Immature natural killer cell (primary cell): ENCODE measurements around the gene CFAP299. TPM values are rescaled to one million over a fixed set of nuclear protein-coding genes. Genes with fewer than 3 reads are reported as not detected.
"Not testable (repeated sequence)": the region's sequence is repeated elsewhere in the genome, so short reads cannot be mapped to it uniquely, and the experiment has no call there.

ENCODE experiments used
- DNase-seq, 3 donors: peaks; one replicate each; pipeline ENCODE4 v3.0.0; 2022; ENCODE audit warnings: mixed read lengths in 1 of 3
- H3K27ac Mint-ChIP-seq, 6 donors: one replicate each; pipeline ENCODE4 v1.8.0; 2020; ENCODE audit warnings: mixed read lengths in 6 of 6, mild to moderate bottlenecking in 5 of 6, inconsistent platforms in 4 of 6, moderate library complexity in 3 of 6
- H3K27me3 Mint-ChIP-seq, 3 donors: one replicate each; pipeline ENCODE4 v1.8.0; 2020 to 2021; ENCODE audit warnings: low read depth in 3 of 3, mild to moderate bottlenecking in 3 of 3, mixed read lengths in 3 of 3, moderate library complexity in 3 of 3, inconsistent platforms in 1 of 3
- H3K36me3 Mint-ChIP-seq, 3 donors: one replicate each; pipeline ENCODE4 v1.8.0; 2020; ENCODE audit warnings: mixed read lengths in 3 of 3, inconsistent platforms in 2 of 3, mild to moderate bottlenecking in 2 of 3
- H3K4me1 Mint-ChIP-seq, 2 donors: one replicate each; pipeline ENCODE4 v1.8.0; 2020; ENCODE audit warnings: inconsistent platforms in 2 of 2, mild to moderate bottlenecking in 2 of 2, mixed read lengths in 2 of 2, moderate library complexity in 1 of 2
- H3K4me3 Mint-ChIP-seq, 5 donors: one replicate each; pipeline ENCODE4 v1.8.0; 2020; ENCODE audit warnings: mild to moderate bottlenecking in 5 of 5, mixed read lengths in 5 of 5, inconsistent platforms in 3 of 5, moderate library complexity in 3 of 5
- H3K9me3 Mint-ChIP-seq, 6 donors: one replicate each; pipeline ENCODE4 v1.8.0; 2020; ENCODE audit warnings: mild to moderate bottlenecking in 6 of 6, mixed read lengths in 6 of 6, inconsistent platforms in 4 of 6, moderate library complexity in 3 of 6
- polyA plus RNA-seq, 3 donors: library from polyadenylated mRNA; unstranded; fragments of 300-500 nt; fragmentation: Illumina TruSeq; gene quantifications; one replicate each; pipeline ENCODE4 v1.2.3, GENCODE V29; 2021

The CFAP299 gene
- polyA plus RNA-seq, 3 donors from 2014 or later, result 0.72 TPM; not detected in 2

GRCh38 chr4:80726471-80726870 lies 390.9 kb downstream of the CFAP299 start:
- no peak overlapping the region for H3K4me3 Mint-ChIP-seq
- DNase-seq, result no peak
- H3K36me3 Mint-ChIP-seq, result peaks cover 0 to 4% (median 0%) of the 10 kb centered on the region in 3 donors
- peaks cover 0 to 4% (median 2%) of the 10 kb centered on the region in 3 donors for H3K27me3 Mint-ChIP-seq
- peaks cover 0 to 12% (median 6%) of the 10 kb centered on the region in 6 donors for H3K9me3 Mint-ChIP-seq
- H3K27ac Mint-ChIP-seq, result no peak overlapping the region
- H3K4me1 Mint-ChIP-seq, result no peaks in the 10 kb centered on the region

- peaks cover 0 to 6% (median 2%) of the 10 kb centered on the region in 3 donors for H3K27me3 Mint-ChIP-seq
- no peak overlapping the region for H3K27ac Mint-ChIP-seq
- no peaks in the 10 kb centered on the region for H3K4me1 Mint-ChIP-seq
- H3K36me3 Mint-ChIP-seq, result peaks cover 0 to 3% (median 0%) of the 10 kb centered on the region in 3 donors
- peak overlapping the region in 1 of 5 donors; percentile 33 for H3K4me3 Mint-ChIP-seq
- H3K9me3 Mint-ChIP-seq, result peaks cover 0 to 3% (median 0%) of the 10 kb centered on the region in 6 donors
- DNase-seq, result no peak
These were observed 394.6 kb downstream of the CFAP299 start for GRCh38 chr4:80730158-80730557.

- no peaks in the 10 kb centered on the region for H3K4me1 Mint-ChIP-seq
- H3K27me3 Mint-ChIP-seq, result peaks cover 2 to 8% (median 2%) of the 10 kb centered on the region in 3 donors
- DNase-seq, result no peak
- H3K9me3 Mint-ChIP-seq, result peaks cover 0 to 3% (median 0%) of the 10 kb centered on the region in 6 donors
- peaks cover 0 to 3% (median 0%) of the 10 kb centered on the region in 3 donors for H3K36me3 Mint-ChIP-seq
- no peak overlapping the region for H3K4me3 Mint-ChIP-seq
- no peak overlapping the region for H3K27ac Mint-ChIP-seq
These were observed 395.9 kb downstream of the CFAP299 start for GRCh38 chr4:80731436-80731835.

GRCh38 chr4:80732010-80732409 lies 396.5 kb downstream of the CFAP299 start:
- no peak overlapping the region for H3K4me3 Mint-ChIP-seq
- no peaks in the 10 kb centered on the region for H3K4me1 Mint-ChIP-seq
- peaks cover 0 to 3% (median 0%) of the 10 kb centered on the region in 3 donors for H3K36me3 Mint-ChIP-seq
- peaks cover 2 to 8% (median 2%) of the 10 kb centered on the region in 3 donors for H3K27me3 Mint-ChIP-seq
- peaks cover 0 to 3% (median 0%) of the 10 kb centered on the region in 6 donors for H3K9me3 Mint-ChIP-seq
- DNase-seq, result no peak
- no peak overlapping the region for H3K27ac Mint-ChIP-seq

DNA sequence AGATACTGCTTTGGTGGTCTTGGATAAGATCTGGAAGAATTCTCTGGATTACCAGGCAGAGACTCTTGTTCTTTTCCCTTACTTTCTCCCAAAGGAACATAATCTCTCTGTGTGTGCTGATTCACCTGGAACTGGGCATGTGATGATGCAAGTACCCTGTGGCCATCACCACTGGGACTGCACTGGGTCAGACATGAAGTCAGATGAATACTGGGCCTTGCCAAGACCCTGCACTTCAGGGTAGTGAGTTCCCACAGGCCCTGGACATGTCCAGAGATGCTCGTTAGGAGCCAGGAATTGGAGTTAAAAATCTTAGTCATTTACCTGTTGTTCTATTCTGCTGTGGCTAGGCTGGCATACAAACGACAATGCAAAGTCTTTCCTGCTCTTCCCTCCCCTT lies 404.8 kb downstream of the CFAP299 start:
- Mint-ChIP-seq H3K4me1 (no peaks in the 10 kb centered on the region), H3K27ac (no peak overlapping the region), H3K9me3 (peaks cover 6 to 32% (median 18%) of the 10 kb centered on the region in 6 donors), H3K36me3 (peaks cover 0 to 6% (median 0%) of the 10 kb centered on the region in 3 donors), H3K27me3 (peaks cover 0 to 8% (median 3%) of the 10 kb centered on the region in 3 donors), H3K4me3 (no peak overlapping the region)
- DNase-seq, result no peak

DNA sequence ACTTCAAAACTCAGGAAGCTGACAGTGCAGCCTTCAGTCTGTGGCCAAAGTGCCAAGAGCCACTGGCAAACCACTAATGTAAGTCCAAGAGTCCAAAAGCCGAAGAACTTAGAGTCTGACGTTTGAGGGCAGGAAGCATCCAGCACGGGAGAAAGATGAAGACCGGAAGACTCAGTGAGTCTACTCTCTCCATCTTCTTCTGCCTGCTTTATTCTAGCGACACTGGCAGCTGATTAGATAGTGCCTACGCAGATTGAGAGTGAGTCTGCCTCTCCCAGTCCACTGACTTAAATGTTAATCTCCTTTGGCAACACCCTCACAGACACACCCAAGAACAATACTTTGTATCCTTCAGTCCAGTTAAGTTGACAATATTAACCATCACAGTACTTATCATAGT lies 414.0 kb downstream of the CFAP299 start:
- DNase-seq, H3K4me1 Mint-ChIP-seq, H3K27me3 Mint-ChIP-seq, H3K27ac Mint-ChIP-seq, H3K36me3 Mint-ChIP-seq, H3K4me3 Mint-ChIP-seq, H3K9me3 Mint-ChIP-seq: not testable (repeated sequence)

- Mint-ChIP-seq H3K4me3 (no peak overlapping the region), H3K4me1 (no peaks in the 10 kb centered on the region), H3K9me3 (peaks cover 0 to 6% (median 0%) of the 10 kb centered on the region in 6 donors), H3K27me3 (peaks cover 1 to 7% (median 2%) of the 10 kb centered on the region in 3 donors), H3K27ac (no peak overlapping the region), H3K36me3 (no peaks in the 10 kb centered on the region)
- no peak for DNase-seq
These were observed 415.7 kb downstream of the CFAP299 start for GRCh38 chr4:80751200-80751599.

DNA sequence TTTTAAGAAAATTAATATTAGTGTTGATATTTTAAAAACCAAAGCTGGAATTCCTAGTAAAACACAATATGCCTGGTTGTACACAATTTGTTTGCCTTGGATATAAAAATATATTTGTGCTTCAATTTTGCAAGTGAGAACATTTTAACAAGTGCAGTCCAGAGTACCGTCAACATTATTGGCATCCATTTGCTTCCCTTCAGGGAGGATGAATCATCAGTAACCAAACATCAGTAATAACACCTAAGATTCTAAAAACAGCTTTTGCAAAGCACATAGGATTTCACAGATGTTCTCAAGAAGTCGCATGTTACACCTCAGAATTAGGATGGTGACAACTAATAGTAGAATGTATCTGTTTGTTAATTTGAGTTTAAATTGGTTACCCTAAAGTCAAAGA lies 432.4 kb downstream of the CFAP299 start:
- no peaks in the 10 kb centered on the region for H3K36me3 Mint-ChIP-seq
- H3K4me1 Mint-ChIP-seq, result no peaks in the 10 kb centered on the region
- no peak overlapping the region for H3K27ac Mint-ChIP-seq
- H3K27me3 Mint-ChIP-seq, result peaks cover 0 to 5% (median 0%) of the 10 kb centered on the region in 3 donors
- H3K4me3 Mint-ChIP-seq, result no peak overlapping the region
- DNase-seq, result no peak
- peaks cover 0 to 8% (median 0%) of the 10 kb centered on the region in 6 donors for H3K9me3 Mint-ChIP-seq

DNA sequence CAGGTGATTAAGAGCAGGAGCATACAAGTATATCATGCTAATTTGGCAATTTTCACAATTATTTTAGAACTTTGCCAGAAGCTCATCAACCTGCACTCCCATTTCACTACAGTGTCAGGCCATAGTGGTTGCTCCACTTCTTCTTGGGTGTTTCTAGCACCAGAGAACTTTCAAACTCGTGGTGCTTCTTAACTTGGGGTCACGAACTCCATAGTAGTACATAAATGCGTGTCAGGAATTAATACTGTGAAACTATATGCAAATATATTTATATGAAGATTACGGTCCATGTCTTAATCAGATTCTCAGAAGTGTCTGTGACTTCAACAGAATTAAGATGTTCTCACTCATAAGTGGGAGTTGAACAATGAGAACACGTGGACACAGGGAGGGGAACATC lies 440.6 kb downstream of the CFAP299 start:
- no peaks in the 10 kb centered on the region for H3K4me1 Mint-ChIP-seq
- H3K4me3 Mint-ChIP-seq, result no peak overlapping the region
- peaks cover 0 to 4% (median 2%) of the 10 kb centered on the region in 3 donors for H3K27me3 Mint-ChIP-seq
- H3K27ac Mint-ChIP-seq, result no peak overlapping the region
- no peaks in the 10 kb centered on the region for H3K36me3 Mint-ChIP-seq
- H3K9me3 Mint-ChIP-seq, result peaks cover 0 to 6% (median 0%) of the 10 kb centered on the region in 6 donors
- DNase-seq, result no peak

GRCh38 chr4:80781431-80781830 lies 445.9 kb downstream of the CFAP299 start:
- Mint-ChIP-seq H3K27ac (no peak overlapping the region), H3K36me3 (no peaks in the 10 kb centered on the region), H3K9me3 (peaks cover 0 to 3% (median 0%) of the 10 kb centered on the region in 6 donors), H3K4me3 (no peak overlapping the region), H3K27me3 (peaks cover 0 to 11% (median 2%) of the 10 kb centered on the region in 3 donors), H3K4me1 (no peaks in the 10 kb centered on the region)
- DNase-seq, result no peak

GRCh38 chr4:80787306-80787705 lies 451.8 kb downstream of the CFAP299 start:
- no peaks in the 10 kb centered on the region for H3K36me3 Mint-ChIP-seq
- no peak overlapping the region for H3K4me3 Mint-ChIP-seq
- H3K27me3 Mint-ChIP-seq, result peaks cover 0 to 7% (median 1%) of the 10 kb centered on the region in 3 donors
- H3K4me1 Mint-ChIP-seq, result peaks cover 5 to 10% of the 10 kb centered on the region in 2 donors
- no peak overlapping the region for H3K27ac Mint-ChIP-seq
- no peaks in the 10 kb centered on the region for H3K9me3 Mint-ChIP-seq
- DNase-seq, result no peak

- DNase-seq, result no peak
- H3K4me1 Mint-ChIP-seq, result peaks cover 5 to 10% of the 10 kb centered on the region in 2 donors
- no peak overlapping the region for H3K27ac Mint-ChIP-seq
- no peaks in the 10 kb centered on the region for H3K36me3 Mint-ChIP-seq
- peaks cover 1 to 4% (median 2%) of the 10 kb centered on the region in 3 donors for H3K27me3 Mint-ChIP-seq
- no peak overlapping the region for H3K4me3 Mint-ChIP-seq
- no peaks in the 10 kb centered on the region for H3K9me3 Mint-ChIP-seq
These were observed 453.3 kb downstream of the CFAP299 start for GRCh38 chr4:80788798-80789197.

- DNase-seq, result no peak
- Mint-ChIP-seq H3K27me3 (peaks cover 1 to 4% (median 2%) of the 10 kb centered on the region in 3 donors), H3K4me3 (no peak overlapping the region), H3K36me3 (no peaks in the 10 kb centered on the region), H3K4me1 (peaks cover 5 to 10% of the 10 kb centered on the region in 2 donors), H3K27ac (no peak overlapping the region), H3K9me3 (no peaks in the 10 kb centered on the region)
These were observed 454.6 kb downstream of the CFAP299 start for GRCh38 chr4:80790152-80790551.

- not testable (repeated sequence) for H3K9me3 Mint-ChIP-seq, H3K36me3 Mint-ChIP-seq, H3K27me3 Mint-ChIP-seq, H3K4me1 Mint-ChIP-seq, DNase-seq, H3K4me3 Mint-ChIP-seq, H3K27ac Mint-ChIP-seq
These were observed 458.1 kb downstream of the CFAP299 start for GRCh38 chr4:80793660-80794059.

- H3K9me3 Mint-ChIP-seq, result peaks cover 0 to 4% (median 0%) of the 10 kb centered on the region in 6 donors
- peaks cover 0 to 1% (median 1%) of the 10 kb centered on the region in 3 donors for H3K27me3 Mint-ChIP-seq
- H3K4me1 Mint-ChIP-seq, result no peaks in the 10 kb centered on the region
- no peak overlapping the region for H3K4me3 Mint-ChIP-seq
- no peaks in the 10 kb centered on the region for H3K36me3 Mint-ChIP-seq
- no peak for DNase-seq
- H3K27ac Mint-ChIP-seq, result no peak overlapping the region
These were observed 462.6 kb downstream of the CFAP299 start for GRCh38 chr4:80798082-80798481.
